ENCODE results near the gene NR1I3. TPM values are rescaled to one million over a fixed set of nuclear protein-coding genes. Genes with fewer than 3 reads are reported as not detected.

Gene NR1I3
- polyA plus RNA-seq, 4 donors: 0.28 to 13.3 (median 6.4) TPM

GRCh38 chr1:161266836-161267235 lies 28.8 kb upstream of the NR1I3 start:
- Histone ChIP-seq H3K9me3 (ENCODE audit: control insufficient read depth in 2 of 2, insufficient read depth in 1 of 2, low read depth in 1 of 2, low read length in 1 of 2) (no peaks in the 10 kb centered on the region), H3K4me1 (ENCODE audit: control insufficient read depth in 3 of 3, insufficient read depth in 2 of 3, low read depth in 1 of 3, low read length in 2 of 3) (peaks cover 0 to 1% (median 0%) of the 10 kb centered on the region in 3 donors), H3K27me3 (ENCODE audit: control insufficient read depth in 3 of 3, insufficient read depth in 3 of 3, low read length in 3 of 3) (no peaks in the 10 kb centered on the region), H3K36me3 (ENCODE audit: control insufficient read depth in 3 of 3, insufficient read depth in 2 of 3, low read depth in 1 of 3, low read length in 3 of 3) (no peaks in the 10 kb centered on the region), H3K27ac (ENCODE audit: low read depth in 1 of 3, low read length in 2 of 3) (no peak overlapping the region), H3K4me3 (ENCODE audit: low read depth in 1 of 3, low read length in 3 of 3) (no peak overlapping the region)
- DNase-seq: no peak
- FAIRE-seq: no peak
- WGBS, 3 donors: 61 to 82% (median 80%) methylated on average over 2 of the region's 2 CpGs

- H3K27ac ChIP-seq (ENCODE audit: low read depth in 1 of 3, low read length in 2 of 3): no peak overlapping the region
- no peaks in the 10 kb centered on the region for H3K9me3 ChIP-seq (ENCODE audit: control insufficient read depth in 2 of 2, insufficient read depth in 1 of 2, low read depth in 1 of 2, low read length in 1 of 2)
- peaks cover 0 to 8% (median 0%) of the 10 kb centered on the region in 3 donors for H3K4me1 ChIP-seq (ENCODE audit: control insufficient read depth in 3 of 3, insufficient read depth in 2 of 3, low read depth in 1 of 3, low read length in 2 of 3)
- H3K27me3 ChIP-seq (ENCODE audit: control insufficient read depth in 3 of 3, insufficient read depth in 3 of 3, low read length in 3 of 3): no peaks in the 10 kb centered on the region
- FAIRE-seq (no peak), DNase-seq (no peak)
- no peak overlapping the region for H3K4me3 ChIP-seq (ENCODE audit: low read depth in 1 of 3, low read length in 3 of 3)
- H3K36me3 ChIP-seq (ENCODE audit: control insufficient read depth in 3 of 3, insufficient read depth in 2 of 3, low read depth in 1 of 3, low read length in 3 of 3): no peaks in the 10 kb centered on the region
- 57 to 79% (median 62%) methylated on average over 3 of the region's 3 CpGs for WGBS, 3 donors
These were observed 28.2 kb upstream of the NR1I3 start for GRCh38 chr1:161266202-161266601.

- H3K4me3 ChIP-seq (ENCODE audit: low read depth in 1 of 3, low read length in 3 of 3): no peak overlapping the region
- WGBS, 3 donors: 83 to 87% (median 86%) methylated on average over 5 of the region's 5 CpGs
- DNase-seq: no peak
- peaks cover 0 to 15% (median 0%) of the 10 kb centered on the region in 3 donors for H3K4me1 ChIP-seq (ENCODE audit: control insufficient read depth in 3 of 3, insufficient read depth in 2 of 3, low read depth in 1 of 3, low read length in 2 of 3)
- H3K27me3 ChIP-seq (ENCODE audit: control insufficient read depth in 3 of 3, insufficient read depth in 3 of 3, low read length in 3 of 3): no peaks in the 10 kb centered on the region
- FAIRE-seq: no peak
- no peak overlapping the region for H3K27ac ChIP-seq (ENCODE audit: low read depth in 1 of 3, low read length in 2 of 3)
- H3K36me3 ChIP-seq (ENCODE audit: control insufficient read depth in 3 of 3, insufficient read depth in 2 of 3, low read depth in 1 of 3, low read length in 3 of 3): no peaks in the 10 kb centered on the region
- H3K9me3 ChIP-seq (ENCODE audit: control insufficient read depth in 2 of 2, insufficient read depth in 1 of 2, low read depth in 1 of 2, low read length in 1 of 2): no peaks in the 10 kb centered on the region
These were observed 27.3 kb upstream of the NR1I3 start for GRCh38 chr1:161265305-161265704.

DNA sequence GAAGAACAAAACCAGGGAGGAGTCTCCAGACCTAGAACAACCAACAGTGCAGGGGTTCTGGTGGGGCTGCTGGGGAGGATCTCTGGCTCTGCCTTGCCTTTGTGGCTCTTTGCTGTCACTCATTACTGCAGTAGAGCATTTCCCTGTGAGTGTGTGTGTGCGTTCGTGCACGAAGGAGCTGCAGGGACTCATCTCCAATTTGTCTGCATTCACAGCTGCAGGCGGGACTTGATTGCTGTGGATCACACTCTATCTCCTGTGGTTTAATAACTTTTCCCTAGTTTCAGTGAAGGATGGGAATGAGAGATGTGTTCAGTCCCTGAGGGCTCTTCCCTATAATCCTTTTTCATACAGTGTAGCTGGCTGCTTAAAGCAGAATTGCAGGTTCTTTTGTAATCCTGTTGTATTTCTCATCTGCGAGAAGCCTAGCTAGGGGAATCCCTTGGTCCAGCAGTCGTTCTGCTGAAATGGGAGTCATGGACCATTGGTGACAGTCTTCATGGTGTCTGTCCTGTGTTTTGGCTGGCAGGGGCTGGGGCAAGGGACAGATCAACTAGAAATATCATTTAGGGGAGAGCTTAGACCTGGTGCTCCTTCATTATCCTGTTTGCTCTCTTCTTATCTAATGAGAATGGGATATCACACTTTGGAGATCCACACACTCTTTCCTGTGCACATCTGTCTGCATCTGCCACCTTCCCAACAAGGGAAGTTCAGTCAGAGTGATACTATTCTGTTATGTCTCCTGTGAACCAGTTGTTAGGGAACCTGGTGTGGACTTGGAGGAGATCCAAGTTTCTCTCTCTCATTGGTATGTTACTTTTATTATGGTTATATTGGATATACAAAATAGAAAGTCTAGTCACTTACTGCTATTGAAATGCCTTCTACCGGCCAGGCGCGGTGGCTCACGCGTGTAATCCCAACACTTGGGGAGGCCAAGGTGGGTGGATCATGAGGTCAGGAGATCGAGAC lies 23.5 kb upstream of the NR1I3 start:
- WGBS, 3 donors: 31 to 50% (median 44%) methylated on average over 12 of the region's 12 CpGs
- peak; percentile 21 to 57 for DNase-seq
- Histone ChIP-seq H3K27me3 (ENCODE audit: control insufficient read depth in 3 of 3, insufficient read depth in 3 of 3, low read length in 3 of 3) (peaks cover 0 to 13% (median 9%) of the 10 kb centered on the region in 3 donors), H3K4me1 (ENCODE audit: control insufficient read depth in 3 of 3, insufficient read depth in 2 of 3, low read depth in 1 of 3, low read length in 2 of 3) (peaks cover 0 to 19% (median 4%) of the 10 kb centered on the region in 3 donors), H3K27ac (ENCODE audit: low read depth in 1 of 3, low read length in 2 of 3) (no peak overlapping the region), H3K4me3 (ENCODE audit: low read depth in 1 of 3, low read length in 3 of 3) (no peak overlapping the region), H3K36me3 (ENCODE audit: control insufficient read depth in 3 of 3, insufficient read depth in 2 of 3, low read depth in 1 of 3, low read length in 3 of 3) (no peaks in the 10 kb centered on the region), H3K9me3 (ENCODE audit: control insufficient read depth in 2 of 2, insufficient read depth in 1 of 2, low read depth in 1 of 2, low read length in 1 of 2) (peaks cover 0 to 14% of the 10 kb centered on the region in 2 donors)
- FAIRE-seq: no peak

DNA sequence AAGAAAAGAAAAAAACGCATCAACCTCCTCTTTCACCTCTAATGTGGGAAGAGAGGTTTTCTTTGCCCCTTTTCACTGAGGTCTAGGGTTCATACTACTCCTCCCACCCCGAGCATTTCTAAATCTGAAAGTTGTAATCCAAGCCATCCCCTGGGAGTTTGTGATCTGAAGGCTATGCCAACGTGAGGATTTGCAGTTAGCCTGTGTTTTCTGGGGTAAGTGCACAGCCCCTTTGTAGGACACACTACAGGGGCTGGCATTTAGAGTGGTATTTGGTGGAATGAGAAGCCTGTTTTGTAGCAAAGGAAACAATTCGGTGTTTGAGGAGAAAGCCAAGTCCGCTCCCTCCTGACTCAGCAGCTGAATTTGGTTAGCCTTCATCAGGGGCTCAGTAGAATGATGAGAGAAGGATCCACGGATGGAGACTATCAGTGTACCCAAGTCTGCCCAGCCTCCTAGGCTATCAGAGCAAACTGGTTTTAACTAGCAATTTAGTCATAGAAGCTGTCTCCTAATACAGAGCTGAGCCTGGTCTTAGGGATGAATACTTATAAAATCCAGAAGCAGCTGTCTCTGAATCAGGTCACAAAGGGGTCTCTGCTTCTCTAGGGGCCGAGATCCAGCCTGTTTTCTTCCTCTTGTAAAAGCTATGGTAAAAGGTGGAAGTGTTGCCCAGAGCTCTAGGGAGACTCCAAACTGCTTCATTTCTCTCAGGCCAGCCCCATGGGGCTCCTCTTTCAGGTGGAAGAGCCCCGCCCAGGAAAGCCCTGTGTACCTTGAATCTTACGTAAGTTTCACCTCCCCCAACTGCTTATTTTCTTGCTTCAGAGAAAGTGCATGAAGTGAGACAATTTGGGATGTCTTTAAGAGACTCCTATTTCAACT lies 22.6 kb upstream of the NR1I3 start:
- H3K27ac ChIP-seq (ENCODE audit: low read depth in 1 of 3, low read length in 2 of 3): no peak overlapping the region
- 26 to 41% (median 37%) methylated on average over 9 of the region's 9 CpGs for WGBS, 3 donors
- FAIRE-seq (no peak), DNase-seq (peak; percentile 62 to 79)
- H3K4me3 ChIP-seq (ENCODE audit: low read depth in 1 of 3, low read length in 3 of 3): no peak overlapping the region
- H3K9me3 ChIP-seq (ENCODE audit: control insufficient read depth in 2 of 2, insufficient read depth in 1 of 2, low read depth in 1 of 2, low read length in 1 of 2): peaks cover 0 to 14% of the 10 kb centered on the region in 2 donors
- no peaks in the 10 kb centered on the region for H3K36me3 ChIP-seq (ENCODE audit: control insufficient read depth in 3 of 3, insufficient read depth in 2 of 3, low read depth in 1 of 3, low read length in 3 of 3)
- H3K27me3 ChIP-seq (ENCODE audit: control insufficient read depth in 3 of 3, insufficient read depth in 3 of 3, low read length in 3 of 3): peaks cover 0 to 13% (median 9%) of the 10 kb centered on the region in 3 donors
- peaks cover 0 to 19% (median 4%) of the 10 kb centered on the region in 3 donors for H3K4me1 ChIP-seq (ENCODE audit: control insufficient read depth in 3 of 3, insufficient read depth in 2 of 3, low read depth in 1 of 3, low read length in 2 of 3)

DNA sequence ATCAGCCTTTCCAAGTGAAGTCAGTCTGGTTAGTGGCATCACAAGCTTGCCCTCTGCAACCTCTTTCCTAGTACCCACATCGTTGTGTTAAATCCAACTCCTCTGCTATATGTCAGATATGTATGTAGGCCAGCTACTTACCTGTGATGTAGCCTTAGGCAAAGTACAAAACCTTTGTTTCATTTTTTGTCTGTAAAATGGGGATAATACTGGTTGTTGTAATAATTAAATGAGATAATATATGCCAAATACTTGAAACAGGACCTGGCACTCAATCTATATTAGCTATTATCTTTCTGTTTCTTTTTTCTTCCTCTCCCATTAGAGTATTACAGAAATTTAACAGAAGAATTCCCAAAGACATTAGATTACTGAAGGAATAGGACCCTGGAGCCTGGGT lies 21.8 kb upstream of the NR1I3 start:
- DNase-seq: no peak
- 64 to 79% (median 70%) methylated on average over 1 of the region's 1 CpG for WGBS, 3 donors
- Histone ChIP-seq H3K4me3 (ENCODE audit: low read depth in 1 of 3, low read length in 3 of 3) (no peak overlapping the region), H3K36me3 (ENCODE audit: control insufficient read depth in 3 of 3, insufficient read depth in 2 of 3, low read depth in 1 of 3, low read length in 3 of 3) (no peaks in the 10 kb centered on the region), H3K27me3 (ENCODE audit: control insufficient read depth in 3 of 3, insufficient read depth in 3 of 3, low read length in 3 of 3) (peaks cover 0 to 13% (median 9%) of the 10 kb centered on the region in 3 donors), H3K9me3 (ENCODE audit: control insufficient read depth in 2 of 2, insufficient read depth in 1 of 2, low read depth in 1 of 2, low read length in 1 of 2) (peaks cover 0 to 14% of the 10 kb centered on the region in 2 donors), H3K27ac (ENCODE audit: low read depth in 1 of 3, low read length in 2 of 3) (no peak overlapping the region), H3K4me1 (ENCODE audit: control insufficient read depth in 3 of 3, insufficient read depth in 2 of 3, low read depth in 1 of 3, low read length in 2 of 3) (peaks cover 0 to 19% (median 4%) of the 10 kb centered on the region in 3 donors)
- no peak for FAIRE-seq

DNA sequence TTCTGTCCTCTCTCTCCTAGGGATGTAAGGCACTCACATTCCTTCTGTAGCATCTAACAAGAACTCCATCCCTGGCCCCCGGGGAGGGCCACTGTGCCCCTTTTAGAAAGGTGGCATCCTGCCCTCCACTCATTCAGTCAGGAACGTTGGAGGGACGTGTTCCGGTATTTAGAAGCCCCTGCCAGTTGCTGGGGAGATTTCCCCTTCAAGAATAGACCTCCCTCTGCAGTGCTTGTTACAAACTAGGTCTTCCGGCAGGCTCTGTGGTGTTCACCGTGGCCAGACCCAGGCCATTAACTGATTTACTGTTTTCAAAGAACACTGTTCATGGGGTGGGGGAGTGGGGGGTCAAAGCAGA lies 21.3 kb upstream of the NR1I3 start:
- no peak for FAIRE-seq
- DNase-seq: no peak
- 46 to 57% (median 53%) methylated on average over 6 of the region's 6 CpGs for WGBS, 3 donors

More for the DNA sequence above, 21.3 kb upstream of the NR1I3 start:
- Histone ChIP-seq H3K27ac (ENCODE audit: low read depth in 1 of 3, low read length in 2 of 3) (no peak overlapping the region), H3K4me3 (ENCODE audit: low read depth in 1 of 3, low read length in 3 of 3) (no peak overlapping the region), H3K4me1 (ENCODE audit: control insufficient read depth in 3 of 3, insufficient read depth in 2 of 3, low read depth in 1 of 3, low read length in 2 of 3) (peaks cover 0 to 19% (median 4%) of the 10 kb centered on the region in 3 donors), H3K27me3 (ENCODE audit: control insufficient read depth in 3 of 3, insufficient read depth in 3 of 3, low read length in 3 of 3) (peaks cover 0 to 13% (median 9%) of the 10 kb centered on the region in 3 donors), H3K36me3 (ENCODE audit: control insufficient read depth in 3 of 3, insufficient read depth in 2 of 3, low read depth in 1 of 3, low read length in 3 of 3) (no peaks in the 10 kb centered on the region), H3K9me3 (ENCODE audit: control insufficient read depth in 2 of 2, insufficient read depth in 1 of 2, low read depth in 1 of 2, low read length in 1 of 2) (peaks cover 0 to 14% of the 10 kb centered on the region in 2 donors)

All from small intestine (tissue), 7 donors.